Right lobe of liver (tissue), 4 donors: ENCODE measurements around the gene KLHL40.

ENCODE experiments used
- CTCF ChIP-seq, 4 donors: fragments of 200-600 bp in 3 of 4; fragments of 450-650 bp in 1 of 4; IDR thresholded peaks; one replicate each; pipeline versions ENCODE4 v1.5.1 to v1.8.0; 2016 to 2022; ENCODE audit warnings: antibody characterized with exemption in 4 of 4, mild to moderate bottlenecking in 2 of 4
- POLR2A ChIP-seq: fragments of 450-650 bp; IDR thresholded peaks from one replicate; pipeline ENCODE4 v1.6.1; 2017; ENCODE audit warnings: antibody characterized with exemption, mild to moderate bottlenecking
- donor health status: DM: no; HTN: no; CAD: no.
- donor health status: DM: no; HTN: no; CAD: no.
- donor health status: DM: no; HTN: yes; CAD: no.

GRCh38 chr3:42654331-42655201 is 30.8 kb upstream of the KLHL40 start:
- TF ChIP-seq CTCF (IDR thresholded peaks at IDR 0.05) (no peak), POLR2A (no peak)
